HEK293 (cell line): ENCODE measurements around the gene NUCB1.
"Not testable (repeated sequence)": the region's sequence is repeated elsewhere in the genome, so short reads cannot be mapped to it uniquely, and the experiment has no call there.

ENCODE experiments used
- CTCF ChIA-PET: fragments of 350-600 bp; formaldehyde crosslinking; extraction: SDS; loops from one replicate; lab custom pipeline; 2021; ENCODE audit warnings: antibody characterized with exemption; lab: Yijun Ruan, JAX
- POLR2A ChIA-PET: fragments of 300-600 bp; formaldehyde crosslinking; extraction: SDS; loops from one replicate; lab custom pipeline; 2020; ENCODE audit warnings: antibody characterized with exemption, inconsistent platforms; lab: Yijun Ruan, JAX
- H3K27ac ChIP-seq: fragments of 200-500 bp; sonication (Bioruptor generic); 2 replicates; pipeline ENCODE4 v1.5.1; 2014; ENCODE audit warnings: low read depth, low read length, control low read depth, inconsistent platforms; ENCODE audit errors: extremely low read depth
- H3K36me3 ChIP-seq, 2 experiments: fragments of 200-500 bp in 1 of 2; sonication (Bioruptor generic) in 1 of 2; 1 replicate in 1 of 2; 2 replicates in 1 of 2; pipeline ENCODE4 v1.5.1; 2014 to 2017; ENCODE audit warnings: inconsistent platforms in 2 of 2, low read length in 2 of 2; ENCODE audit not compliant: control insufficient read depth in 2 of 2, insufficient read depth in 1 of 2
- H3K4me1 ChIP-seq: fragments of 200-500 bp; sonication (Bioruptor generic); 2 replicates; pipeline ENCODE4 v1.5.1; 2014; ENCODE audit warnings: mild to moderate bottlenecking, low read length, inconsistent platforms; ENCODE audit not compliant: control insufficient read depth, insufficient read depth
- H3K4me3 ChIP-seq: 2 replicates; pipeline ENCODE4 v1.5.1; 2011; ENCODE audit warnings: low read depth, mild to moderate bottlenecking, control low read depth, low read length, moderate library complexity
- H3K9me3 ChIP-seq: fragments of 200-500 bp; sonication (Bioruptor generic); 2 replicates; pipeline ENCODE4 v1.5.1; 2014; ENCODE audit warnings: low read depth, low read length, inconsistent platforms; ENCODE audit not compliant: control insufficient read depth, insufficient read depth
- PRDM1 ChIP-seq: fragments of 450-650 bp; formaldehyde crosslinking; IDR thresholded peaks from 2 replicates; pipeline ENCODE4; 2016; ENCODE audit warnings: missing biosample characterization, missing genetic modification characterization
- REPIN1 ChIP-seq: fragments of 450-650 bp; formaldehyde crosslinking; IDR thresholded peaks from 2 replicates; pipeline ENCODE4 v1.5.1; 2017; ENCODE audit warnings: missing biosample characterization, missing genetic modification characterization, low read depth
- SP2 ChIP-seq: fragments of 450-650 bp; formaldehyde crosslinking; IDR thresholded peaks from 2 replicates; pipeline ENCODE4 v1.5.1; 2016; ENCODE audit warnings: missing biosample characterization, missing genetic modification characterization
- ZBTB7A ChIP-seq: fragments of 450-650 bp; formaldehyde crosslinking; IDR thresholded peaks from 2 replicates; pipeline ENCODE4 v1.5.1; 2016; ENCODE audit warnings: low read depth, missing biosample characterization, missing genetic modification characterization
- ZFHX2 ChIP-seq: fragments of 450-650 bp; formaldehyde crosslinking; conservative IDR thresholded peaks from 2 replicates; pipeline ENCODE4 v1.5.1; 2016; ENCODE audit warnings: missing biosample characterization, missing genetic modification characterization
- ZFP37 ChIP-seq: fragments of 450-650 bp; formaldehyde crosslinking; IDR thresholded peaks from 2 replicates; pipeline ENCODE4 v1.5.1; 2016; ENCODE audit warnings: missing biosample characterization, missing genetic modification characterization
- ZNF114 ChIP-seq: fragments of 450-650 bp; formaldehyde crosslinking; IDR thresholded peaks from 2 replicates; pipeline ENCODE4 v1.5.0; 2017; ENCODE audit warnings: missing biosample characterization, missing genetic modification characterization
- ZNF37A ChIP-seq: fragments of 450-650 bp; IDR thresholded peaks from 2 replicates; pipeline ENCODE4 v1.5.1; 2018; ENCODE audit warnings: missing biosample characterization, missing genetic modification characterization
- ZNF610 ChIP-seq: fragments of 450-650 bp; formaldehyde crosslinking; IDR thresholded peaks from 2 replicates; pipeline ENCODE4 v1.5.1; 2016; ENCODE audit warnings: missing biosample characterization, missing genetic modification characterization, borderline replicate concordance
- ZNF624 ChIP-seq: fragments of 450-650 bp; formaldehyde crosslinking; IDR thresholded peaks from 2 replicates; pipeline ENCODE4 v1.5.1; 2017; ENCODE audit warnings: missing biosample characterization, missing genetic modification characterization
- TF ChIP-seq, protein P1 (sequence below): fragments of 450-650 bp; formaldehyde crosslinking; IDR thresholded peaks from 2 replicates; pipeline ENCODE4 v1.5.1; 2016; ENCODE audit warnings: missing biosample characterization, missing genetic modification characterization
- TF ChIP-seq, protein P2 (sequence below): fragments of 450-650 bp; formaldehyde crosslinking; IDR thresholded peaks from 2 replicates; pipeline ENCODE4 v1.5.1; 2016; ENCODE audit warnings: missing biosample characterization, missing genetic modification characterization
- TF ChIP-seq, protein P3 (sequence below): fragments of 450-650 bp; formaldehyde crosslinking; IDR thresholded peaks from 2 replicates; pipeline ENCODE4 v1.5.1; 2016; ENCODE audit warnings: missing biosample characterization, missing genetic modification characterization
- TF ChIP-seq, protein P4 (sequence below): fragments of 450-650 bp; formaldehyde crosslinking; IDR thresholded peaks from 2 replicates; pipeline ENCODE4 v1.5.1; 2016; ENCODE audit warnings: missing biosample characterization, missing genetic modification characterization, borderline replicate concordance
- TF ChIP-seq, protein P5 (sequence below): fragments of 450-650 bp; formaldehyde crosslinking; IDR thresholded peaks from 2 replicates; pipeline ENCODE4 v1.5.1; 2016; ENCODE audit warnings: missing biosample characterization, missing genetic modification characterization
- TF ChIP-seq, protein P6 (sequence below): IDR thresholded peaks from 2 replicates; pipeline ENCODE4 v1.6.1; 2011; ENCODE audit warnings: mild to moderate bottlenecking, low read depth, low read length, borderline replicate concordance

NUCB1 gene

DNA sequence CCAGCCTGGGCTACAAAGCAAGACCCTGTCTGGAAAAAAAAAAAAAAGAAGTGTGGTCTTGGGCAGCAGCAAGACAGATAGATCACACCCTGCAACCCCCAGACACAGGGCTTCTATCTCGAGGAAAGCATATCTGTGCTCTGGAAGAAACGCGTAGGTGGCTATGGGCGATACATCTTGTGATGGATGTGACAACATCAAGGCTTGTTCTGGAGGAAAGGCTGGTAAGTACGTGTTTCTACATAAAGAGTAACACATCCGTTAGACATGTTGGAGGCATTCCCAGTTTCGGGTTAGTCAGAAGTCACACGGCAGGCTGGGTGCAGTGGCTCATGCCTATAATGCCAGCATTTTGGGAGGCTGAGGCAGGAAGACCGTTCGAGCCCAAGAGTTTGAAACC lies 26.8 kb downstream of the NUCB1 start (continued):
- TF ChIP-seq, protein P1, sequence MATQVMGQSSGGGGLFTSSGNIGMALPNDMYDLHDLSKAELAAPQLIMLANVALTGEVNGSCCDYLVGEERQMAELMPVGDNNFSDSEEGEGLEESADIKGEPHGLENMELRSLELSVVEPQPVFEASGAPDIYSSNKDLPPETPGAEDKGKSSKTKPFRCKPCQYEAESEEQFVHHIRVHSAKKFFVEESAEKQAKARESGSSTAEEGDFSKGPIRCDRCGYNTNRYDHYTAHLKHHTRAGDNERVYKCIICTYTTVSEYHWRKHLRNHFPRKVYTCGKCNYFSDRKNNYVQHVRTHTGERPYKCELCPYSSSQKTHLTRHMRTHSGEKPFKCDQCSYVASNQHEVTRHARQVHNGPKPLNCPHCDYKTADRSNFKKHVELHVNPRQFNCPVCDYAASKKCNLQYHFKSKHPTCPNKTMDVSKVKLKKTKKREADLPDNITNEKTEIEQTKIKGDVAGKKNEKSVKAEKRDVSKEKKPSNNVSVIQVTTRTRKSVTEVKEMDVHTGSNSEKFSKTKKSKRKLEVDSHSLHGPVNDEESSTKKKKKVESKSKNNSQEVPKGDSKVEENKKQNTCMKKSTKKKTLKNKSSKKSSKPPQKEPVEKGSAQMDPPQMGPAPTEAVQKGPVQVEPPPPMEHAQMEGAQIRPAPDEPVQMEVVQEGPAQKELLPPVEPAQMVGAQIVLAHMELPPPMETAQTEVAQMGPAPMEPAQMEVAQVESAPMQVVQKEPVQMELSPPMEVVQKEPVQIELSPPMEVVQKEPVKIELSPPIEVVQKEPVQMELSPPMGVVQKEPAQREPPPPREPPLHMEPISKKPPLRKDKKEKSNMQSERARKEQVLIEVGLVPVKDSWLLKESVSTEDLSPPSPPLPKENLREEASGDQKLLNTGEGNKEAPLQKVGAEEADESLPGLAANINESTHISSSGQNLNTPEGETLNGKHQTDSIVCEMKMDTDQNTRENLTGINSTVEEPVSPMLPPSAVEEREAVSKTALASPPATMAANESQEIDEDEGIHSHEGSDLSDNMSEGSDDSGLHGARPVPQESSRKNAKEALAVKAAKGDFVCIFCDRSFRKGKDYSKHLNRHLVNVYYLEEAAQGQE (tag by site-specific recombination) = no peak
- no peak for TF ChIP-seq ZNF37A (tag by site-specific recombination)
- TF ChIP-seq, protein P2, sequence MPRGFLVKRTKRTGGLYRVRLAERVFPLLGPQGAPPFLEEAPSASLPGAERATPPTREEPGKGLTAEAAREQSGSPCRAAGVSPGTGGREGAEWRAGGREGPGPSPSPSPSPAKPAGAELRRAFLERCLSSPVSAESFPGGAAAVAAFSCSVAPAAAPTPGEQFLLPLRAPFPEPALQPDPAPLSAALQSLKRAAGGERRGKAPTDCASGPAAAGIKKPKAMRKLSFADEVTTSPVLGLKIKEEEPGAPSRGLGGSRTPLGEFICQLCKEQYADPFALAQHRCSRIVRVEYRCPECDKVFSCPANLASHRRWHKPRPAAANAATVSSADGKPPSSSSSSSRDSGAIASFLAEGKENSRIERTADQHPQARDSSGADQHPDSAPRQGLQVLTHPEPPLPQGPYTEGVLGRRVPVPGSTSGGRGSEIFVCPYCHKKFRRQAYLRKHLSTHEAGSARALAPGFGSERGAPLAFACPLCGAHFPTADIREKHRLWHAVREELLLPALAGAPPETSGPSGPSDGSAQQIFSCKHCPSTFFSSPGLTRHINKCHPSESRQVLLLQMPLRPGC = no peak
- TF ChIP-seq SP2 (tag by site-specific recombination) = no peak
- no peak for TF ChIP-seq ZFP37 (tag by site-specific recombination)
- TF ChIP-seq REPIN1 (tag by site-specific recombination) = no peak

DNA sequence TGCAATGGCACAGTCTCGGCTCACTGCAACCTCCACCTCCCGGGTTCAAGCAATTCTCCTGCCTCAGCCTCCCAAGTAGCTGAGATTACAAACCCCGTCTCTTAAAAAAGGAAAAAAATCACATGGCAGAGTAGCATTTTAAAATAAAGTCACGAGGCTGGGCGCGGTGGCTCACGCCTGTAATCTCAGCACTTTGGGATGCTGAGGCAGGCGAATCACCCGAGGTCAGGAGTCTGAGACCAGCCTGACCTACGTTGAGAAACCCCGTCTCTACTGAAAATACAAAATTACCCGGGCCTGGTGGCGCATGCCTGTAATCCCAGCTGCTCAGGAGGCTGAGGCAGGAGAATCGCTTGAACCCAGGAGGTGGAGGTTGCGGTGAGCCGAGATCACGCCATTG lies 27.6 kb downstream of the NUCB1 start:
- H3K4me1 ChIP-seq, H3K4me3 ChIP-seq, H3K9me3 ChIP-seq, H3K27ac ChIP-seq, H3K36me3 ChIP-seq: not testable (repeated sequence)
- ChIA-PET POLR2A (interaction anchor here (0.6 kb wide), 2 partner anchors 13 to 31 kb away, joined by 3 read pairs; no protein-coding TSS in a partner anchor), CTCF (interaction anchor here (0.7 kb wide), 1 partner anchor 101 kb away, joined by 4 read pairs; no protein-coding TSS in a partner anchor)

DNA sequence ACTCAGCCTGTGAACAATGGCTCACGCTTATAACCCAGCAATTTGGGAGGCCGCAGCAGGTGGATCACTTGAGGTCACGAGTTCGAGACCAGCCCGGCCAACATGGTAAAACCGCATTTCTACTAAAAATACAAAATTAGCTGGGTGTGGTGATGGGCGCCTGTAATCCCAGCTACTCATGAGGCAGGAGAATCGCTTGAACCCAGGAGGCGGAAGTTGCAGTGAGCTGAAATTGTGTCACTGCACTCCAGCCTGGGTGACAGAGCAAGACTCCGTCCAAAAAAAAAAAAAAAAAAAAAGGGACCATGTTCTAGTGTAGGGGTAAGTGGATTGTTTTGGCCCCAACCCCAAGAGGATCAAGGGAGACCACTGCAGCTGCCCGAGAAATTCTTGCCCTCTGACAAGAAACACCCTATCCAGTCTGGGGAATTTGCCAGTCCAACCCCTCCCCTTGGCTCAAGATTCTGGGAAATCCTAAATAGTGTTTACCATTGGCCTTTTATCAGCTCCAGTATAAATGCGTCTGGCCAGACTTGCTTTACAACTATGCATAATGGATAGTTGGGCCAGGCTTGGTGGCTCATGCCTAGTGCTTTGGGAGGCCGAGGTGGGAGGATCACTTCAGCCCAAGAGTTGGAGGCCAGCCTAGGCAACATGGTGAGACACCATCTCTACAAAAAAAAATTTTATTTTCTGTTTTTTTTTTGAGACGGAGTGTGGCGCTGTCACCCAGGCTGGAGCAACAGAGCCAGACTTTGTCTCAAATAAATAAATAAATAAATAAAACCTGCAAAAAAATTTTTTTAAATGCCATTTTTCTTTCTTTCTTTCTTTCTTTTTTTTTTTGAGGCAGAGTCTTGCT lies 28.3 kb downstream of the NUCB1 start:
- no peak overlapping the region for H3K27ac ChIP-seq
- TF ChIP-seq PRDM1 (tag by site-specific recombination) (no peak), ZNF624 (no peak), ZFHX2 (tag by site-specific recombination) (no peak), ZNF114 (no peak), ZNF610 (no peak), ZBTB7A (no peak)
- TF ChIP-seq, protein P3, sequence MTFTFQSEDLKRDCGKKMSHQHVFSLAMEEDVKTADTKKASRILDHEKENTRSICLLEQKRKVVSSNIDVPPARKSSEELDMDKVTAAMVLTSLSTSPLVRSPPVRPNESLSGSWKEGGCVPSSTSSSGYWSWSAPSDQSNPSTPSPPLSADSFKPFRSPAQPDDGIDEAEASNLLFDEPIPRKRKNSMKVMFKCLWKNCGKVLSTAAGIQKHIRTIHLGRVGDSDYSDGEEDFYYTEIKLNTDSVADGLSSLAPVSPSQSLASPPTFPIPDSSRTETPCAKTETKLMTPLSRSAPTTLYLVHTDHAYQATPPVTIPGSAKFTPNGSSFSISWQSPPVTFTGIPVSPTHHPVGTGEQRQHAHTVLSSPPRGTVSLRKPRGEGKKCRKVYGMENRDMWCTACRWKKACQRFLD = no peak
- TF ChIP-seq, protein P2 = no peak
- TF ChIP-seq, protein P4, sequence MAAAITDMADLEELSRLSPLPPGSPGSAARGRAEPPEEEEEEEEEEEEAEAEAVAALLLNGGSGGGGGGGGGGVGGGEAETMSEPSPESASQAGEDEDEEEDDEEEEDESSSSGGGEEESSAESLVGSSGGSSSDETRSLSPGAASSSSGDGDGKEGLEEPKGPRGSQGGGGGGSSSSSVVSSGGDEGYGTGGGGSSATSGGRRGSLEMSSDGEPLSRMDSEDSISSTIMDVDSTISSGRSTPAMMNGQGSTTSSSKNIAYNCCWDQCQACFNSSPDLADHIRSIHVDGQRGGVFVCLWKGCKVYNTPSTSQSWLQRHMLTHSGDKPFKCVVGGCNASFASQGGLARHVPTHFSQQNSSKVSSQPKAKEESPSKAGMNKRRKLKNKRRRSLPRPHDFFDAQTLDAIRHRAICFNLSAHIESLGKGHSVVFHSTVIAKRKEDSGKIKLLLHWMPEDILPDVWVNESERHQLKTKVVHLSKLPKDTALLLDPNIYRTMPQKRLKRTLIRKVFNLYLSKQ (tag by site-specific recombination) = no peak
- TF ChIP-seq, protein P5, sequence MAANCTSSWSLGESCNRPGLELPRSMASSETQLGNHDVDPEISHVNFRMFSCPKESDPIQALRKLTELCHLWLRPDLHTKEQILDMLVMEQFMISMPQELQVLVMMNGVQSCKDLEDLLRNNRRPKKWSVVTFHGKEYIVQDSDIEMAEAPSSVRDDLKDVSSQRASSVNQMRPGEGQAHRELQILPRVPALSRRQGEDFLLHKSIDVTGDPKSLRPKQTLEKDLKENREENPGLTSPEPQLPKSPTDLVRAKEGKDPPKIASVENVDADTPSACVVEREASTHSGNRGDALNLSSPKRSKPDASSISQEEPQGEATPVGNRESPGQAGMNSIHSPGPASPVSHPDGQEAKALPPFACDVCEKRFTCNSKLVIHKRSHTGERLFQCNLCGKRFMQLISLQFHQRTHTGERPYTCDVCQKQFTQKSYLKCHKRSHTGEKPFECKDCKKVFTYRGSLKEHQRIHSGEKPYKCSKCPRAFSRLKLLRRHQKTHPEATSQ (tag by site-specific recombination) = no peak
- TF ChIP-seq, protein P6, sequence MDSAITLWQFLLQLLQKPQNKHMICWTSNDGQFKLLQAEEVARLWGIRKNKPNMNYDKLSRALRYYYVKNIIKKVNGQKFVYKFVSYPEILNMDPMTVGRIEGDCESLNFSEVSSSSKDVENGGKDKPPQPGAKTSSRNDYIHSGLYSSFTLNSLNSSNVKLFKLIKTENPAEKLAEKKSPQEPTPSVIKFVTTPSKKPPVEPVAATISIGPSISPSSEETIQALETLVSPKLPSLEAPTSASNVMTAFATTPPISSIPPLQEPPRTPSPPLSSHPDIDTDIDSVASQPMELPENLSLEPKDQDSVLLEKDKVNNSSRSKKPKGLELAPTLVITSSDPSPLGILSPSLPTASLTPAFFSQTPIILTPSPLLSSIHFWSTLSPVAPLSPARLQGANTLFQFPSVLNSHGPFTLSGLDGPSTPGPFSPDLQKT = no peak
- H3K36me3 ChIP-seq = peaks cover 0 to 3% of the 10 kb centered on the region in 2 experiments; a peak in 1 of 3 replicates
- CTCF ChIA-PET = interaction anchor here (0.7 kb wide), 1 partner anchor 102 kb away, joined by 4 read pairs; no protein-coding TSS in a partner anchor
- POLR2A ChIA-PET = interaction anchor here (0.6 kb wide), 2 partner anchors 13 to 32 kb away, joined by 3 read pairs; no protein-coding TSS in a partner anchor
- H3K4me1 ChIP-seq = peaks cover 3% of the 10 kb centered on the region; the same call in 1 of the 2 replicates
- H3K9me3 ChIP-seq = no peaks in the 10 kb centered on the region
- H3K4me3 ChIP-seq = no peak overlapping the region
